ENCODE results near the gene WDR1. TPM values are rescaled to one million over a fixed set of nuclear protein-coding genes. Genes with fewer than 3 reads are reported as not detected.

Gene WDR1
- total and polyA plus RNA-seq, 2 of the 13 experiments (the other 11 are each of a cell fraction or from before 2014, with no cell fraction given) = 106 to 198 TPM

GRCh38 chr4:10115797-10116568 lies 616 bp downstream of the WDR1 start (continued):
- TF ChIP-seq HNF1B (CRISPR knock-in tag; IDR thresholded peaks at IDR 0.05) (peak; percentile 29; the same call in 1 of the 2 replicates), NFYB (CRISPR knock-in tag; IDR thresholded peaks at IDR 0.05) (peak; percentile 30), MYC (CRISPR knock-in tag; IDR thresholded peaks at IDR 0.05; ENCODE audit: borderline replicate concordance) (0 out of 2 replicates have a peak, but pooled peaks have one; percentile 3), HBP1 (CRISPR knock-in tag; IDR thresholded peaks at IDR 0.05; ENCODE audit: low read depth) (0 out of 2 replicates have a peak, but pooled peaks have one; percentile 3), ZNF772 (CRISPR knock-in tag; IDR thresholded peaks at IDR 0.05) (peak; percentile 60; the same call in 1 of the 2 replicates), ZNF687 (CRISPR knock-in tag; IDR thresholded peaks at IDR 0.05) (peak; percentile 81), ZNF333 (CRISPR knock-in tag; IDR thresholded peaks at IDR 0.05; ENCODE audit: borderline replicate concordance) (no peak), ARNT2 (CRISPR knock-in tag; IDR thresholded peaks at IDR 0.05; ENCODE audit: low read depth) (0 out of 2 replicates have a peak, but pooled peaks have one; percentile 19), GABPA (IDR thresholded peaks at IDR 0.05; ENCODE audit: low read depth, low read length) (no peak), GABPA (CRISPR knock-in tag; IDR thresholded peaks at IDR 0.05; ENCODE audit: low read depth) (0 out of 2 replicates have a peak, but pooled peaks have one; percentile 8), ZSCAN29 (CRISPR knock-in tag; conservative IDR thresholded peaks at IDR 0.05) (no peak), ZKSCAN5 (CRISPR knock-in tag; IDR thresholded peaks at IDR 0.05) (peak; percentile 90), ZNF124 (CRISPR knock-in tag; IDR thresholded peaks at IDR 0.05) (0 out of 2 replicates have a peak, but pooled peaks have one; percentile 26), ZNF572 (CRISPR knock-in tag; IDR thresholded peaks at IDR 0.05) (0 out of 2 replicates have a peak, but pooled peaks have one; percentile 38), PBX3 (CRISPR knock-in tag; IDR thresholded peaks at IDR 0.05; ENCODE audit: borderline replicate concordance) (no peak), MEIS2 (CRISPR knock-in tag; IDR thresholded peaks at IDR 0.05) (0 out of 2 replicates have a peak, but pooled peaks have one; percentile 14), RBM22 (optimal IDR thresholded peaks at IDR 0.05; ENCODE audit: low read length) (peak; percentile 61), ZNF773 (CRISPR knock-in tag; IDR thresholded peaks at IDR 0.05; ENCODE audit: borderline replicate concordance) (no peak), ELF1 (CRISPR knock-in tag; IDR thresholded peaks at IDR 0.05) (peak; percentile 23; the same call in 1 of the 2 replicates)
